ENCODE data around the gene CBX5. TPM values are rescaled to one million over a fixed set of nuclear protein-coding genes. Genes with fewer than 3 reads are reported as not detected.
A peak's percentile ranks its signal among the peaks of the same experiment; 100 is the strongest.

Gene CBX5
- total and polyA plus RNA-seq, 10 of the 15 experiments (the other 5 are each of a cell fraction or from before 2014, with no cell fraction given), result 46.7 to 138 (median 74.6) TPM

DNA sequence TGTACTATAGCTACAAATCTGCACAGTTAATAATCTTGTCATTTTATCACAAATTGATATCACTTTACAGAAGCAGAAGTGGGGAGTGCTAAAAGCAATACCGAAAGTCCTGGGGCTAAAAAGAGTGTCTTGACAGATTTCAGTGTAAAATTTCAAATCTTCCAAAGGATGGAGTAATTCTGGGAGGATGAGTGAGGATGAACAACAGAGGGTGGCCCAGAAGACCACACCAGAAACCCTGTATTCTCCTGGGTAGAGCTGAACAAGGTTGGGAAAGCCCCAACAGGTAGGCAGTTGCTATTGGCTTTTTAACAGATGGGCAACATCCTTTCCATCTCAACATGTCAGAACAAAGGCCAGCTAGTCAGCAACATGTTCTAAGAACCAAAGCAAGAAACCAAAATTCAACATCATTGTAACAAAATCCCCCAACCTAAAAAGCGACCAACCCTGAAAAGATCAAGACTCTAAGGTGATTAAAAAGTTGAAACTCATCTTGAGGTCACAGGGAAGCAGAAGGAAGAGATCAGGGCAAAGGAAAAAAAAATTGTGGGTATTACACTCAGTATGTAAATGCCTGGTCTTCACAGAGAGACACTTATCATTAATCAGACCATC is 38.8 kb downstream of the CBX5 start (continued):
- TF ChIP-seq, protein P1, sequence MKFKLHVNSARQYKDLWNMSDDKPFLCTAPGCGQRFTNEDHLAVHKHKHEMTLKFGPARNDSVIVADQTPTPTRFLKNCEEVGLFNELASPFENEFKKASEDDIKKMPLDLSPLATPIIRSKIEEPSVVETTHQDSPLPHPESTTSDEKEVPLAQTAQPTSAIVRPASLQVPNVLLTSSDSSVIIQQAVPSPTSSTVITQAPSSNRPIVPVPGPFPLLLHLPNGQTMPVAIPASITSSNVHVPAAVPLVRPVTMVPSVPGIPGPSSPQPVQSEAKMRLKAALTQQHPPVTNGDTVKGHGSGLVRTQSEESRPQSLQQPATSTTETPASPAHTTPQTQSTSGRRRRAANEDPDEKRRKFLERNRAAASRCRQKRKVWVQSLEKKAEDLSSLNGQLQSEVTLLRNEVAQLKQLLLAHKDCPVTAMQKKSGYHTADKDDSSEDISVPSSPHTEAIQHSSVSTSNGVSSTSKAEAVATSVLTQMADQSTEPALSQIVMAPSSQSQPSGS (IDR thresholded peaks at IDR 0.05; ENCODE audit: low read length), result peak; percentile 46; the same call in 1 of the 2 replicates

DNA sequence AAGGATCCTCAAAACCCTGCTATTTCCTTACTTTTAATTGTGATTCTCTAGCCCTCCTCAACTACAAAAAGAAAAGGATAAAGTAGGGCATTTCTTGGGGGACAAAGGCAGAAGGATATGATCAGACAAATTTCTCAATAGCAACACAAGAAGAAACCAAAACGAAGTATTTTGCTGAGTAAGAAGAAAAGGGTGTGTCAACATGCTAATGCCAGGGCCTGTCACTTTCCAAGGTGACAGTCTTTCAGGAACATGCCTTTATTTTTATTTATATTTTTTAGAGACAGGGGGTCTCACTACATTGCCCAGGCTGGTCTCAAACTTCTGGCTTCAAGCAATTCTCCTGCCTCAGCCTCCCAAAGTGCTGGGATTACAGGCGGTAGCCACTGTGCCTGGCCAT is 39.8 kb downstream of the CBX5 start:
- in situ Hi-C loops (cut with MboI), result no loop called here
- Histone ChIP-seq H3K4me1 (ENCODE audit: control insufficient read depth, insufficient read depth, low read length) (peaks cover 16% of the 10 kb centered on the region), H3K79me2 (ENCODE audit: control insufficient read depth, insufficient read depth, low read length) (no peaks in the 10 kb centered on the region), H2AFZ (ENCODE audit: control insufficient read depth, low read depth, low read length) (no peak overlapping the region), H3K9me3 (replicated peaks; ENCODE audit: control insufficient read depth, insufficient read depth, low read length) (no peaks in the 10 kb centered on the region), H3K27me3 (replicated peaks in 1 of 2; ENCODE audit: control insufficient read depth in 2 of 2, insufficient read depth in 2 of 2, low read length in 1 of 2) (no peaks in the 10 kb centered on the region), H4K20me1 (ENCODE audit: control insufficient read depth, insufficient read depth) (no peaks in the 10 kb centered on the region), H3K9ac (ENCODE audit: control insufficient read depth, insufficient read depth, low read length) (no peak overlapping the region), H3K4me3 (no peak overlapping the region), H3K36me3 (ENCODE audit: control insufficient read depth in 2 of 2, insufficient read depth in 2 of 2, low read length in 1 of 2) (peaks cover 0 to 16% of the 10 kb centered on the region in 2 experiments; a peak in 3 of 4 replicates), H3K4me2 (ENCODE audit: control insufficient read depth, insufficient read depth) (no peak overlapping the region), H3K27ac (ENCODE audit: control insufficient read depth, insufficient read depth) (peak overlapping the region; percentile 45)
- ChIA-PET CTCF (interaction anchor here (0.6 to 7.3 kb wide), 12 partner anchors 9 to 199 kb away, joined by 3 to 77 read pairs (median 4); no protein-coding TSS in a partner anchor), RAD21 (ENCODE audit: unreplicated experiment) (interaction anchor here (0.7 to 3.2 kb wide), 8 partner anchors 12 to 129 kb away, joined by 3 to 14 read pairs (median 4); partner anchors contain the start of gene COPZ1), POLR2A (interaction anchor here (0.7 to 3.3 kb wide), 9 partner anchors 11 to 122 kb away, joined by 3 to 19 read pairs (median 4); partner anchors contain the start of genes CBX5 and HNRNPA1), SMC1A (ENCODE audit: uncharacterized antibody, unreplicated experiment) (interaction anchor here (0.7 to 4.8 kb wide), 8 partner anchors 9 to 121 kb away, joined by 3 to 25 read pairs (median 4); no protein-coding TSS in a partner anchor)
- BruUV-seq (replicated peaks), result no TSS peak
- ATAC-seq (no peak), FAIRE-seq (no peak), DNase-seq (ENCODE audit: low read depth, low spot score) (no peak)
- no peak for TF ChIP-seq FOXM1 (IDR thresholded peaks at IDR 0.05; ENCODE audit: low read depth, low read length)
- no peak for TF ChIP-seq HDAC2 (IDR thresholded peaks at IDR 0.05)
- no peak for TF ChIP-seq SIN3A (IDR thresholded peaks at IDR 0.05; ENCODE audit: low read depth, low read length)
- intact Hi-C loops (cut with micrococcal nuclease; ENCODE audit: unreplicated experiment), result no loop called here
- WGBS (ENCODE audit: insufficient coverage, insufficient replicate concordance, low lambda C conversion rate, missing lambda C conversion rate), result 50% methylated on average over 2 of the region's 2 CpGs

Data from GM12878 (cell line).